Posterior vena cava (tissue), 2 donors: Measurements from ENCODE around the gene IL4I1. TPM values are rescaled to one million over a fixed set of nuclear protein-coding genes. Genes with fewer than 3 reads are reported as not detected.
A peak's percentile ranks its signal among the peaks of the same experiment; 100 is the strongest.

Source experiments
- DNase-seq: peaks from one replicate; pipeline ENCODE4 v3.0.0-alpha.2; 2020; ENCODE audit warnings: low spot score
- intact Hi-C, 2 donors: fragments of 100-400 bp; cut with DNase I; formaldehyde crosslinking; loops; one replicate each; pipeline versions ENCODE4 v1.14.1 to v1.14.2; 2022 to 2023
- total RNA-seq, 2 donors: library from RNA; stranded (reverse); fragmentation: NEBNext Ultra II Directional; extraction: Animal tissue kit (Norgen Biotek cat#: 25700); gene quantifications; one replicate each; pipeline ENCODE4 v1.2.1, GENCODE V29; 2021
- donor health status: DM: yes; HTN: yes; CAD: no.
- donor health status: DM: yes; HTN: yes; CAD: no.

Gene IL4I1
- total RNA-seq, 2 donors from 2014 or later: 1.1 to 1.3 TPM

DNA sequence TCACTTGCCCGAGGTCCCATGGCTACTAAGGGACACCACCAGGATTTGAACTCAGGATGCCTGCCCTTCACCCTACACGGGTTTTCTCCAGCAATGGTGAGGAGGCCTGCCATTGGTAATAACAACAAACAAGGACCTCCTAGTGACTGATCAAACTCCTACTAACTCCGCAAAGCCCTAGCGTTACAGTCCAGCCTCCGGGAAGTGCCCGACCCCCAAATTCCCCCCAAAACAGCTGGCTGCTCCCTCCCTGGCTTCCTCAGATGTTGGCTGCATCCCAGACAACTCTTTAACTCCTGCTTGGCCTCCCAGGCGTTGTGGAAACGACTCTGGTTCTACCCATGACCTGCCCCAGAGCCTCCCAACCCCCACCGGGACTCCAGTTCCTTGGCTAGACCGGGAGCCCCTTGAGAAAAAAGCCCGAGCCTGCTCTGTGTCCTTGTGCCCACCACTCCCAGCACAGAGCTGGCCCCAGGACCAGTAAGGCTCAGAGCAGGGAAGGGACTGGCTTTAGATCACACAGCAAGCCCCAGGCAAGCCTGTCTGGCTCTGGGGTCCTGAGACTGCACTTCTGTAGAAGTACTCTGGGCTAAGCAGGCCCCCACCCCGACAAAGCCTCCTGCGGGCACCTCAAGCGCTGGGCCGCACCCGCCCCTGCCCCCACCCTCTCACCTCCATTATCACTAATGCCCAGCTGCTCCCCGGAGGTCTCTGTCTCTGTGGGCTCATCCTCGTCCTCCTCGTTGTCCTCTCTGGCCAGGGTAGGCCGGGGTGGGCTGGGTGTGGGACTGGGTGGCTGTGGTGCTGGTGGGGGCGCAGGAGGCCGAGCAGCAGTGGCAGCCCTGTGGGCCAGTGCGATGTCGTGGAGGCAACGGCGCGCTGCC is 24.2 kb downstream of the IL4I1 start:
- DNase-seq: no peak
- intact Hi-C loops: no loop called here

DNA sequence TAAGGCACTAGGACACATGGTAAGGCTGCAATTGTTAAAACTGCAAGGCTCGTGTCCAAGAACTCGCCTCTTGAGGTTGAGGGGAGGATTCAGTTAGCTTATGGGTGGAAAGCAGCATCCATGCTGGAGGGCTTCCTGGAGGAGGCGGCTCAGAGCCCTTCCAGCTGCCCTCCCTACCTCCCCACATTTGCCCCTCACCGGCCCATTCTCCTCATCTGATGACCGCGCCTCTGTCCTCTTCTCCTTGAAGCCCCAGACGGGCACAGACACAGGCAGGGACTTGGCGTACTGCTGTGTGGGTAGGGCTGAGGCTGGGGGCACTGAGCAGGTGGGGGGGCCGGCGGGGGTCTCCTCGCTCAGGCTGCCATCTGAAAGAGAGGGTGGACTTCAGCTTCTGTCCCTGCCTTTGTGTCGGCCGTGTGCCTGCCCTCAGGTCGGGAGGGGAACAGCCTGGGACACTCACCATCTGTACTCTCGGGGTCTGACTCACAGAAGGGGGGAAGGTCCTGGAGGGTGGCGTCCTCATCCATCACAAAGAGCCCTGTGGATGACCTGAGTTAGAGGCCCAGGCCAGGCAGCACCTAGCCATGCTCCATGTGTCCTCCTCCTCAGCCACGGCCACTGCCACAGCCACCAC is 25.2 kb downstream of the IL4I1 start:
- intact Hi-C loops: no loop called here
- no peak for DNase-seq

DNA sequence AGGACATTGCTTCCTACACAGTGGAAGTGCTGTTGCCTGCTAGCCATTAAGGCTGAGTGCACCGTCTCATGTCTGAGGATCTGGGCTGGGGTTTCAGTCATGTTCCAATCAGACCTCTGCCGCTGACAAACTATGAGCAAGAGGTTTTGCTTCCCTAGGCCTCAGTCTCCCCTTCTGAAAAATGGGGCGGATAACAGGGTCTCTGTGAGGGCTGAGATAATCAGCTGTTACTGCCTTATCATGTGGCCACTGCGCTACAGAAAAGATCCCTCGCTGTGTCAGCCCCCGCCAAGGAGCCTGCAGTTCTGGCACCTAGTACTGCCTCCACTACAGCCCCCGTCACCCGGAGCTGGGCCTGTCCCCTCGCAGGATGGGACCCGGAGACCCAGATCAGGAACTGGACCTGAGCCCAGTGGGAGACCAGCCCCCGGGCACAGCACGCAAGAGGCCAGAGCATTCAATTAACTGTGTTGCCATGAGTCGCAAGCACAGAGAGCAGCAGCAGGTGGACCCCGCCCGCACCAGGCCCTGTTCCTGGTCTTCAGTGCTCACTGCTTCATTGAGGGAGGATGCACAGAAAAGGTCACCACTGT is 26.3 kb downstream of the IL4I1 start:
- intact Hi-C loops: loop anchor here in 1 of 2 donors (1.0 kb wide), 1 partner anchor 22 kb away; no protein-coding TSS in a partner anchor
- DNase-seq: no peak

DNA sequence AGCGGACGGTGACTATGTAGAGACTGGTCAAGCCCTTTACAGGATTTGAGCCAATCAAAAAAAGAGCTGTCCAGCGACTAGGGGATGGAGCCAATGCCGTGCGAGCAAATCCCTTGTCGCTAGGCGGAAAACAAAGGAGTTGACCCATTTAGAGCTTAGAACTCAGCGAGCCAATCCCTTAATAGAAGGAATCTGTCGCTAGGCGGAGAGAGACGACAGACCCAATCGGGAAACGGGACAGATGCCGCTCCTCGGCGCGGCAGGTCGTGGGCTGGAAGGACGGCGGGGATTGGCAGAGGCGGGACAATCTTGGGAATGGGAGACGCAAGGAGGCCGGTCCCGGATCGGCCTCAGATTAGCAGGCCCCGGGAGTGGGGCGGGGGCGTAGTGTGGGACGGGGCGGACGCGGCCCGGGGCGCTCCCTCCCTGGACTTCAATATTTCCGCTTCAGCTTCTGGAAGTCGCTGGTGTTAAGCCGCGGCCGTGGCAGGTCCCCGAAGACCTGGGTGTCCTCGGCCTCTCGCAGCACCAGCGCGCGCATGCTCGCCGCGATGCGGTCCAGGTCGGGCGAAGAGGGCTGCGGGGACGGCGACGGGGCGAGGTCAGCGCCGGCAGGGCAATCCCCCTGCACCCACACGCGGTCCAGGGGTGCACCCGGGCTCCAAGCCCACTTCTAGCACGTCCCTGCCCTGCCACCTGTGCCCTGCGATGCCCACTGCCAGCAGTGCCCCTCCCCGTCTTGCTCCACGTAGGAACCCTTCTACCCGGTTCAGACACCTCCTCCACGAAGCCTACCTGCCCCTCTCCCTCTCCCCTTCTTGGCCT is 27.0 kb downstream of the IL4I1 start:
- DNase-seq: peak; percentile 98
- intact Hi-C loops: loop anchor here in 1 of 2 donors (1.0 kb wide), 1 partner anchor 21 kb away; no protein-coding TSS in a partner anchor

DNA sequence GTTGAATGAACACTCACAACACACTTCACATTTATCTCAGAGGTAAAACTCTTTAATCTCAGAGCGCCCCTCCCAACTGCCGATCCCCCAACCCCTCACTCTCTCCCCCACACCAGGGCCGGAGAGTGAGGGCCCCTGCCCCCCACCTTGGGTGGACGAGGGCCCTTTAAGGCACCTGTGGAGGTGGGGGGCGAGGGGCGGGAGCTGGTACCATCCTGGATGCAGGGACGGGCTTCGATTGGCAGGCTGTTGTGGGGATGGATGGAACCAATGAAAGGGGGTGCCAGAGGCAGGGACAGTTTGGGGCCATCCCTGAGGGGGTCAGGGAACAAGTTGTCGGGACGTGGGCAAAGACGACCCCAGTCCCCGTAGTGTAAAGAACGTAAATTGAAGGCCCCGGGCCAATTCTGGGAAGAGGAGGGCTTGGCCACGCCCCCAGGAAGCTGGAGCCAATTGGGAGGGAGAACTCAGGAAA is 27.6 kb downstream of the IL4I1 start:
- intact Hi-C loops: no loop called here
- no peak for DNase-seq

DNA sequence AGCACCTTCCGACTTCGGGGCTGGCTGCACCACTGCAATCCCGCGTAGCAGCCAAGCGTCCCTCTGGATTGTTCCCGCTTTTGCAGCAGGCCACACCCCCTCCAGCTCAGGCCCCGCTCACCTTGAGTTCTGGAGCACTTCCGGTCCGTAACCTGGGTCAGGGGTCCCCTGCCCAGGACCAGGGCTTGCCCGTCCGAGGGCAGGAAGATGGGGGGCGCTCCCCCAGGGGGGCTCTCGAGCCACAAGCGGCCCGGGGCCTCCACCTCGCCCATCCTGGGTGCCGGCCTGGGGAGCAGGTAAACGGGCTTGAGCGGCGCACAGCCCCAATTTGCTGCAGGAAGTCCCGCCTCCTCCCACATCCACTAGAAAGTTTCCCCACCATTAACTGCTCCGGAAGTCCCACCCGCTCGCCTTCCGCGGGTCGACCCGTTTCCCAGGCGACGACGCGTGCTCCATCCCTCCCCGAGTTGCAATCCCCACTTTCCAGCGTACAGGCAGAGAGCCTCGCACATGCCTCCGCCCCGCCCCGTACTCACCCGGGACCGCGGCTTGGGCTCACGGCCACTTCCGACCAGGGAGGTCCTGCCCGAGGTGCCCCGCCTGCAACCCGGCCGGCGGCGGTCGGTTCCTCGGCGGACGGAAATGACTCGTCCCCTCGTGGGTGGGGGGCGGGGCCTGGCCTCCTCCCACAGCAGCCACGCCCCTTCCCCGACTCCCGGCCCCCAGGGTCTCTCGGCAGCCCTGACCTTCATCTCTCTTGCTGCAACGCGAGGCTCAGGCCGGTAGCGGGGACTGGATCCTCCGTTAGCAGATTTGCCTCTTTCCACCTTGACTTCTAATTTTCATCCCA is 29.5 kb downstream of the IL4I1 start, which contains the start of gene PNKP:
PNKP (minus strand) TSS at position 644 of the 850 bp plus-strand sequence; CDS start at position 272, 372 bp downstream.
- intact Hi-C loops: no loop called here

DNA sequence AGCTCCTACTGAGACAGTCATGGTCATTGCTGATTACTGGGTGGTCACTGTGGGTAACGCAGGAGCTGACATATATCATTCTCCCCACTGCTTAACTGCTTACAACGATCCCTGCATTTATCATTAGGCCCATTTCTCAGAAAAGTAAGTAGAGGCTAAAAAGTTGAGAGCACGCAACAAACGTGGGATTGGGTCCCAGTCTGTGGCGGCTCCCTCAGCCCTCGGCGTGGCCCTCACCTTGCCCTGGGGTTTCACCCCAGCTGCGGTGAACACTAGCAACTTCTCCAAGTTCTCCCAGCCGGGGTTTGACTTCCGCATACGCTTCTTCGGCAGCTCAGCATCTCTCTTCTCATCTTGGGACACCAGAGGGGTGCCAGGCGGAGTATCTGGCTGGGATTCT is 31.8 kb downstream of the IL4I1 start:
- intact Hi-C loops: no loop called here
- no peak for DNase-seq

More for the DNA sequence above, 29.5 kb downstream of the IL4I1 start, which contains the start of gene PNKP:
- peak; percentile 98 for DNase-seq

DNA sequence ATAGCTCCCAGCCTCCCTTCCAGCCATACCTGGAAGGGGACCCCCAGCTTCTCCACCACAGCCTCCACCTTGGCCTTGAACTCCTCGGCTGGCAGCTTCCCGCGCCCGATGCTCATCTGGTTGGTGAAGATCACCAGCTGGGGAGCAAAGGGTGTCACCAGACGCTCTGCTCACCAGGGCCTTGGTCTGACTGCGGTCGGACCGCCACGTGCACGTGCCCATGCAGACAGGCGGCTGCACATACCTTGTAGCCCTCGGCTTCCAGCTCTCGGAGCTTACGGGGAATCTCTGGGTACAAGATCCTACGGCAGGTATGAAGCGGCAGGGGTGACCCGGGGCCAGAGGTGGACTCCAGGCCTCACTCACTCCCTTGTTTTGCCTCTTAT is 32.8 kb downstream of the IL4I1 start:
- peak; percentile 75 for DNase-seq
- intact Hi-C loops: no loop called here

DNA sequence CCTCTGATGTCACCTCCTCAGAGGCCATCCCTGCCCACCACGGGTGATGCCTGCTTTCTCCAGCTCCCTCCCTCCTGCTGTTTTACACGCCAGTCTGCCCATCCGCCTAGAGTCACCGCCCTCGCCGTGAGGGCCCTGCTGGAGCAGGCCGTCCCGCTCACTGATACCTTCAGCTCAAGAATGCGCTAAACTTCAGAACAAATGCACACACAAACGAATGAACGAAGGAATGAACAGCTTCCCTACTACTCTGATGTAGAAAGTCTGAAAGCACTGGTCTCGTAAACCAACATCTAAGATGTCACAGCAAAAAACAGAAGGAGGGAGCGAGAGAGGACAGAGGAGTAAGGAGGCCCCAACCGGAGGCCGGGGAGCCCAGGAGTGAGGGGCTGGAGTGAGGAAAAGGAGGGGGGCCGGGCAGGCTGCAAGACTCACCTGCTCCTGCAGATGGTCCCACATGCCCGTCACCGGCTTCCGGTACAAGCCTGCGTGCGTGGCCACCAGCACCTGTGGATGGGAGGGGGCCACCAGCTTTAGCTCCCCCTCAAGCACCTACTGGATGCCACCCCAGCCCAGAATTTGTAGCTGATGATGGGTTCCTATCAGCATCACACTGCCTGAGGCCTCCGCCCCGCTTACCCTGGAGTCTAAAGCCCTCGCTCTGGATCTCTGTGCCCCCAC is 33.3 kb downstream of the IL4I1 start:
- DNase-seq: peak; percentile 80
- intact Hi-C loops: no loop called here

DNA sequence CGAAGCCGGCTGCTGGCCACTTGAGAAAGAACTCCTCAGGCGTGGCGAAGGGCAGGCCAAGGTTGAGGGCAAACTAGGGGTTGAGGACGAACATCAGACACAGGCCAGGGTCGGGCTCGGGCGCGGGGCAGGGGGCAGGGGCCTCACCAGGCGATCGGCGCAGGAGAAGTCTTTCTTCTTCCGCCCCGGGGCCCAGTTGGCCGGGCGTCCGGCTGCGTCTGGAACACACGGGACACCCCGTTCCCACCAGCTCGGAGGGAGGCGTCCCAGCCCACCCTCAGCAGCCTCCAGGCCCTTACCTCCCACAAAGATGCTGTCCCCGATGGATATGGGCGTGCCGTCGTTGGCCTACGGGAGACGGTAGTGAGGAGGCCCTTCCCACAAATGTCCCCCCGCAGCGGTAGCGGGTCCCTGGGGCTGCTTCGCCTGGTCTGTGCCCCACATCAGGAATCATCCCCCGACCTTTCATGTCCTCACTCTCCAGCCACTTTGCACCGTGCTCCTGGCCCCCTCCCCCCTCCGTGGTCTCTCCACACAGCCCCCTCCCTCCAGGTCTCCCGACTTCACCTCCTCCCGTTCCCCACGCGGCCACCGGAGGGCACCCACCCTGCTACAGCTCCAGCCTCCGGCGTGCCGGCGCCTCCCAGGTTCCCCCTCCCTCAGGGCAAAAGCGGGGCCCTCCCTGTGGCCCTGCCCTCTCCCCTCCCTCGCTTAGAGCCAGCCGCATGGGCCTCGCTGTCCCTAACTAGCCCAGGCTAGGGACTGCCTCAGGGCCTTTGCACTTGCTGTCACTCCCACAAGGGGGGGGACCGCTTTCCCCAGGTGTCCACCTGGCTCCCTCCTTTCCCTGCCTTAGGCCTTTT is 34.1 kb downstream of the IL4I1 start:
- intact Hi-C loops: no loop called here
- peak; percentile 82 for DNase-seq

DNA sequence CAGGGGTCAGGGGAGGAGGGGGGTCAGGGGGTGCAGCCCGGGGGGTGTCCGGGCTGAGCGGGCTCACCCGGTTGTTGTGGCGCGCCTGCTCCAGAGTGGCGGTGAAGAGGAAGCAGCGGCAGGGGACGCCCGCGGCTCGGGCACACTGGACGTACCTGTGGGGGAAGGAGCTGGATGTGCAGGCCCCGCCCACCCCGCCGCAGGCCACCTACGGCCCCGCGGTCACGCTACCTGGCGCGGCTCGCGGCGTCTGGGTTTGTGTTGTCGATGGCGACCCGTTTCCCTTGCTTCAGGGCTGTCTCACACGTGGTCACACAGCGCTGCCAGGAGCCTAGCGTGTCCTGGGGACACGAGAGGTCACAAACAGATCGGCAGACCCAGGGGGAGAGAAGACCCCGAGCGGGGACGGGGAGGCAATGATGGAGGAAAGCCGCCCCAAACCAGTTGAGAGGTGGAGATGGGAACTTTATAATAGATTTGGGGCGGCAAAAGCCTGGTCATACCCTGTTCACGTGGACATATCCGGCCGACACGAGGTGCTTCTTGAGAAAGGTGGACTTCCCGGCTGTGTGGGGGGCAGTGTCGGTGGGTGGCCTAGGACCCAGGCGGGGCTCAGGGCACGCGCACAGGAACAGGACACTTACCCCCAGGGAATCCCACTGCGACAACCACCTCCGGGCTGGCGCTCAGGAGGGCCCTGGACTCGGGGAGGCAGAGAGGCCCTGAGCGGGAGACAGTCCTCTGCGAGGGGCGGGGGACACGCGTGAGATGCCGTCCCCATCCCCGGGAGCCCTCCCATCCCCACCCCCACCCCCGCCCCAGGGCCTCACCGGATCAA is 34.9 kb downstream of the IL4I1 start:
- peak; percentile 77 for DNase-seq
- intact Hi-C loops: no loop called here

DNA sequence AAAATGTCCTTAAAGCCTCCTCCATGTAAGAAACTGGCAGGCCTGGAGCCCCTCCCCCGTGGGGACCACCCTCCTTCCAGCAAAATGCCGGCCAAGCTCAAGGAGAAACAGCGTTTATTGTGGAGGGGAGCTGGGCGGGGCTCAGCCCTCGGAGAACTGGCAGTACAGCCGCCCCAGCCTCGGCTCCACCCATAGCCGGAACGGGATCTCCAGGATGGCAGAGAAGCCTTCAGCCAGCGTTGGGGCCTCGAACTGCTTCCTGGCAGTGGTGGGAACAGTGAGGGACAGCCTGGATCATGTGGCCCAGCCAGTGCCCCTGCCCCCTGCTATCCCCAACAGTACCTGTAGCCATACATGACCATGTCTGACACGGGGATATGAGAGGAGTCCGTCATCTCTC is 35.6 kb downstream of the IL4I1 start:
- intact Hi-C loops: no loop called here
- peak; percentile 84 for DNase-seq

DNA sequence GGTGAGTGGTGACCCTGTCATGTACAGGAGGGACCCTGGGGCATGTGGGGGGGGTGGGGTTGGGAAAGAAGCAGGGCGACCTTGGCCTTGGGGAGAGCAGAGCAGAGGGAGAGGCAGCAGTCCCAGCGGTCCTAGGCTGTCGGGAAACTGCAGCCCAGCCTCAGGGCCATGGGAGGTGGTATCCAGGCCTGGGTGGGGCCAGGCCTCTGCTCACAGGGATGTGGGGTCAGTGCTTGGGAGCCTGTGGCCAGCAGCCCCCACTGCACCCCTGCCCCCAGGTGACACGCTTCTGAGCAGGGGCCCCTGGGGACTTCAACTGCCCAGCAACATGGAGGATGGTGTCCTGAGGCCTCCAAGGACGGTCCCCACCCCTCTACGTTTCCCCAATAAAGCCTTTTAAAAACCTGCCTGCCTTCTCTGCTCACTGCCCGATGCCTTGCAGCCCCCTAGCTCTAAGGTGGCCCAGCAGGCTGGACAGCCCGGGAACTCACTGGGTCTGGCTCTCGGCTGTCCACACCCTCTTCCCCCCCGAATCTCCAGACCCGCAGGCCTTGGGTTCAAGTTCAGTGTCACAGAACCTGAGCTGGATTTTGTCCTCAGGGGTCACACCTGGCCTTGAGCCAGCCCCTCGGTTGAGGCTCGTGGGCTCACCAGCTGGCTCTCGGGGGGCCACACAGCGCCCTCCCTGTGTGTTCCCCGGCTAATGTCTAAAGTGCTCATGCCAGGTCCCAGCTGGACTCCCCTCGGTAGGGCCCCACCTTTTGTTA is 36.2 kb downstream of the IL4I1 start:
- no peak for DNase-seq
- intact Hi-C loops: no loop called here

DNA sequence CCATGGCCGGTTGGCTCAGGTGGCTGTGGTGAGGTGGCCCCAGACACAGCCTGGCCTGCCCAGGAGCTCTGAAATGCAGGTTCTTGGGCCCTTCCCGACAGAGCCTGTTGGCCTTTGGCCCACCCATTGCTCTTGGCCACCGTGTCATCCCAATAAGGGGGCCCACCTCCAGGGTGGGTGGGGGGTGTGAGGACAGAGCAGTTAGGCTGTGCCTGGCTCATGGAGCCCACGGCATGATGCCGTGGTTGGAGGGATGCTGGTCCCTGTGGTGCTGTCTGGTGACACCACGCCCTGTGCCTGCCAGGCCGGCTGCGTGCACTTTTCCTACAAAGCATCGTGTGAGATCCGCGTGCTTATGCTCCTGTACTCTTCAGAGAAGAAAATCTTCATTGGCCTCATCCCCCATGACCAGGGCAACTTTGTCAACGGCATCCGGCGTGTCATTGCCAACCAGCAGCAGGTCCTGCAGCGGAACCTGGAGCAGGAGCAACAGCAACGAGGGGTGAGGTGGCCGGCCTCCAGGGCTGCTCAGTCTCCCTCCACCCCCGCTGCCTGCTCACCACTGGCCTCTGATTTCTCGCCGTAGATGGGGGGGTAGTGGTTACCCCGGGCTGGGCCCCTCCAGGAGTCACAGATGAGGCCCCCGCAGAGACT is 36.9 kb downstream of the IL4I1 start:
- intact Hi-C loops: no loop called here
- peak; percentile 80 for DNase-seq
